Activated CD8-positive, alpha-beta T cell treated with anti-CD3 and anti-CD28 coated beads for 36 hours (primary cell): ENCODE results near the gene RASSF8. TPM values are rescaled to one million over a fixed set of nuclear protein-coding genes. Genes with fewer than 3 reads are reported as not detected.

ENCODE experiments used
- ATAC-seq: fragments of 200-7000 bp; cut with Tn5 transposase; one replicate; pipeline ENCODE4 v1.10.0; 2021; ENCODE audit warnings: mild to moderate bottlenecking, moderate library complexity
- CTCF ChIA-PET: fragments of 350-600 bp; sonication (Branson Sonifier 250); formaldehyde crosslinking; loops from one replicate; lab custom pipeline; 2021; ENCODE audit warnings: antibody characterized with exemption; lab: Charles Lee
- POLR2A ChIA-PET: fragments of 350-600 bp; sonication (Branson Sonifier 250); formaldehyde crosslinking; loops from one replicate; lab custom pipeline; 2021; ENCODE audit warnings: antibody characterized with exemption; lab: Charles Lee
- DNase-seq: peaks from one replicate; pipeline ENCODE4 v3.0.0-alpha.2; 2020
- H3K27ac Mint-ChIP-seq: one replicate; pipeline ENCODE4 v1.8.0; 2021; ENCODE audit warnings: mild to moderate bottlenecking, mixed read lengths
- H3K27me3 Mint-ChIP-seq: one replicate; pipeline ENCODE4 v1.8.0; 2021; ENCODE audit warnings: mixed read lengths
- H3K36me3 Mint-ChIP-seq: one replicate; pipeline ENCODE4 v1.8.0; 2021; ENCODE audit warnings: low read depth, mixed read lengths
- H3K4me1 Mint-ChIP-seq: one replicate; pipeline ENCODE4 v1.8.0; 2021; ENCODE audit warnings: low read depth, mixed read lengths
- H3K4me3 Mint-ChIP-seq: one replicate; pipeline ENCODE4 v1.8.0; 2021; ENCODE audit warnings: mild to moderate bottlenecking, moderate library complexity, mixed read lengths
- H3K9me3 Mint-ChIP-seq: one replicate; pipeline ENCODE4 v1.8.0; 2021; ENCODE audit warnings: mixed read lengths
- CTCF ChIP-seq: fragments of 200-600 bp; IDR thresholded peaks from one replicate; pipeline ENCODE4 v1.8.0; 2022; ENCODE audit warnings: antibody characterized with exemption, mild to moderate bottlenecking
- intact Hi-C: fragments of 100-400 bp; cut with micrococcal nuclease; formaldehyde crosslinking; loops from one replicate; pipeline ENCODE4 v1.10.0; 2022
- total RNA-seq, 2 experiments: library from RNA; stranded (reverse); gene quantifications; one replicate each; pipeline ENCODE4 v1.2.3, GENCODE V29; 2021

Gene RASSF8
- total RNA-seq, 2 experiments from 2014 or later = not detected

- peak; percentile 88 for TF ChIP-seq CTCF
- ChIA-PET CTCF (interaction anchor here (0.6 to 2.5 kb wide), 22 partner anchors 8 to 788 kb away, joined by 3 to 11 read pairs (median 4); no protein-coding TSS in a partner anchor), POLR2A (no interaction called here)
- intact Hi-C loops = no loop called here
- Mint-ChIP-seq H3K9me3 (no peaks in the 10 kb centered on the region), H3K36me3 (no peaks in the 10 kb centered on the region), H3K4me3 (no peak overlapping the region), H3K27ac (no peak overlapping the region), H3K27me3 (peaks cover 9% of the 10 kb centered on the region), H3K4me1 (peaks cover 3% of the 10 kb centered on the region)
- ATAC-seq (peak; percentile 93), DNase-seq (peak; percentile 56)
Observed at GRCh38 chr12:26097046-26097878, 138.8 kb downstream of the RASSF8 start.

- peaks cover 3% of the 10 kb centered on the region for H3K4me1 Mint-ChIP-seq
- CTCF ChIA-PET = no interaction called here
- POLR2A ChIA-PET = no interaction called here
- no peaks in the 10 kb centered on the region for H3K36me3 Mint-ChIP-seq
- no peak for TF ChIP-seq CTCF
- H3K9me3 Mint-ChIP-seq = no peaks in the 10 kb centered on the region
- H3K27me3 Mint-ChIP-seq = peaks cover 9% of the 10 kb centered on the region
- ATAC-seq (no peak), DNase-seq (no peak)
- H3K27ac Mint-ChIP-seq = no peak overlapping the region
- intact Hi-C loops = no loop called here
- no peak overlapping the region for H3K4me3 Mint-ChIP-seq
Observed at GRCh38 chr12:26100666-26101349, 142.3 kb downstream of the RASSF8 start.

- POLR2A ChIA-PET = interaction anchor here (0.7 kb wide), 1 partner anchor 667 kb away, joined by 4 read pairs; no protein-coding TSS in a partner anchor
- H3K4me1 Mint-ChIP-seq = peaks cover 3% of the 10 kb centered on the region
- H3K9me3 Mint-ChIP-seq = no peaks in the 10 kb centered on the region
- no peak overlapping the region for H3K27ac Mint-ChIP-seq
- intact Hi-C loops = no loop called here
- H3K4me3 Mint-ChIP-seq = no peak overlapping the region
- CTCF ChIA-PET = interaction anchor here (1.9 kb wide), 1 partner anchor 550 kb away, joined by 7 read pairs; no protein-coding TSS in a partner anchor
- DNase-seq = no peak
- no peak for ATAC-seq
- no peak for TF ChIP-seq CTCF
- H3K36me3 Mint-ChIP-seq = no peaks in the 10 kb centered on the region
- peaks cover 9% of the 10 kb centered on the region for H3K27me3 Mint-ChIP-seq
Observed at GRCh38 chr12:26101350-26101734, 142.9 kb downstream of the RASSF8 start.

- intact Hi-C loops = no loop called here
- ATAC-seq (no peak), DNase-seq (no peak)
- H3K27me3 Mint-ChIP-seq = peaks cover 9% of the 10 kb centered on the region
- TF ChIP-seq CTCF = no peak
- H3K4me1 Mint-ChIP-seq = peaks cover 3% of the 10 kb centered on the region
- CTCF ChIA-PET = interaction anchor here (1.0 to 1.9 kb wide), 3 partner anchors 10 to 600 kb away, joined by 3 to 7 read pairs (median 3); no protein-coding TSS in a partner anchor
- POLR2A ChIA-PET = interaction anchor here (0.7 kb wide), 1 partner anchor 667 kb away, joined by 4 read pairs; no protein-coding TSS in a partner anchor
- no peaks in the 10 kb centered on the region for H3K36me3 Mint-ChIP-seq
- H3K4me3 Mint-ChIP-seq = no peak overlapping the region
- no peaks in the 10 kb centered on the region for H3K9me3 Mint-ChIP-seq
- H3K27ac Mint-ChIP-seq = no peak overlapping the region
Observed at GRCh38 chr12:26101763-26102162, 143.3 kb downstream of the RASSF8 start.
